ENCODE measurements around the gene ENOX1.

ENOX1 gene

GRCh38 chr13:43316946-43317353 lies 469.8 kb downstream of the ENOX1 start:
- no peak for TF ChIP-seq CTCF (IDR thresholded peaks at IDR 0.05; ENCODE audit: low read depth, low read length, missing control alignments)
- no peak overlapping the region for H3K4me3 ChIP-seq (ENCODE audit: low read depth, low read length)
- DNase-seq (ENCODE audit: low read depth): no peak

- H3K4me3 ChIP-seq (ENCODE audit: low read depth, low read length): no peak overlapping the region
- DNase-seq (ENCODE audit: low read depth): no peak
- TF ChIP-seq CTCF (IDR thresholded peaks at IDR 0.05; ENCODE audit: low read depth, low read length, missing control alignments): no peak
These were observed 470.5 kb downstream of the ENOX1 start for GRCh38 chr13:43316281-43316680.

- no peak for TF ChIP-seq CTCF (IDR thresholded peaks at IDR 0.05; ENCODE audit: low read depth, low read length, missing control alignments)
- H3K4me3 ChIP-seq (ENCODE audit: low read depth, low read length): no peak overlapping the region
- DNase-seq (ENCODE audit: low read depth): no peak
These were observed 471.2 kb downstream of the ENOX1 start for GRCh38 chr13:43315522-43315921.

DNA sequence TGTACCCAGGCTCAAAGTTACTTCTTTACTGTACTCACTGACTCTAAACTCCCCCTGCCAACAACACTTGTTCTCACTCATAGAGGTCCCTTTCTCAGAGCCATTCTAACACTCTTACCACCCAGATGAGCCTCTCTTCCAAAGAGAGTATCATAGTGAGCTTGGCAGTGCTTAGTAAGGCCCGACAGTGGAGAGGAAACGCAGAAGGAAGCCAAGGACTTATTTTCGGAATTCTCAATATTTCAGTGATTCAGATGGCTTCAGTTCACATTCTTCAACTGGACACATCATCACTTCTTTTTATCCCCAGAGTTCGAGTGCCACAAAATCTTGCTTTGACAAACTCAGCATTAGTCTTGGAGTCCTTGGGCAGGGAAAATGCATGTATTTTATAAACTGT lies 477.5 kb downstream of the ENOX1 start:
- DNase-seq (ENCODE audit: low read depth): no peak
- no peak for TF ChIP-seq CTCF (IDR thresholded peaks at IDR 0.05; ENCODE audit: low read depth, low read length, missing control alignments)
- no peak overlapping the region for H3K4me3 ChIP-seq (ENCODE audit: low read depth, low read length)

DNA sequence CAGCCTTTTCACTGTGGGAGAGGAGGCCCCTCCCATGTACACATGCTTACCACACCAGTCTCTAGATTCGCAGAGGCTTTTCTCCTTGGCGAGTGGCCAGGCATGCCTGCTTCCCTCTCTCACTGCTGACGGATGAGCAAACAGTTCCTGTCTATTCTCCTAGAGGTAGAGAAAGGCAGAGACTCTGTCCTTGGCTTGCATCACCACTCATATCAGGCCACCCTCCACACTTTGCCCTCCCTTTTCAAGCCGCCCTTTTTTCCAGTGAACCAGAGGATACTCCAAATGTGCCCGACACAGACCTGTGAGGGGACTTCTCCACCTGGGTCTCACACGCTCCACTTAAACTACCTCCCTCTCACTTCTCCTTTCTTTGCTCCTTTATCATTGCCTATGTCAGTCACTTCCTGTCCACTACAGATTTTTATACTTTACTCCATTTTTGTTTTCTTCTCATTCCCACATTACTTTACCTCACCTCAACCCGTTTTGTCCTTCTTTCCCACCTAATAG lies 478.8 kb downstream of the ENOX1 start:
- DNase-seq (ENCODE audit: low read depth): peak; percentile 15
- TF ChIP-seq CTCF (IDR thresholded peaks at IDR 0.05; ENCODE audit: low read depth, low read length, missing control alignments): no peak
- no peak overlapping the region for H3K4me3 ChIP-seq (ENCODE audit: low read depth, low read length)

GRCh38 chr13:43307221-43307920 lies 479.4 kb downstream of the ENOX1 start:
- H3K4me3 ChIP-seq (ENCODE audit: low read depth, low read length): no peak overlapping the region
- no peak for TF ChIP-seq CTCF (IDR thresholded peaks at IDR 0.05; ENCODE audit: low read depth, low read length, missing control alignments)
- DNase-seq (ENCODE audit: low read depth): no peak

- H3K4me3 ChIP-seq (ENCODE audit: low read depth, low read length): no peak overlapping the region
- TF ChIP-seq CTCF (IDR thresholded peaks at IDR 0.05; ENCODE audit: low read depth, low read length, missing control alignments): no peak
- no peak for DNase-seq (ENCODE audit: low read depth)
These were observed 480.4 kb downstream of the ENOX1 start for GRCh38 chr13:43306372-43306771.

All from GM12864 (cell line).